ENCODE measurements around the gene GMPR2. TPM values are rescaled to one million over a fixed set of nuclear protein-coding genes. Genes with fewer than 3 reads are reported as not detected.
A peak's percentile ranks its signal among the peaks of the same experiment; 100 is the strongest.

Gene GMPR2
- 10 to 100 TPM; 36.3 to 69.0 (median 47.0) TPM for total RNA-seq

DNA sequence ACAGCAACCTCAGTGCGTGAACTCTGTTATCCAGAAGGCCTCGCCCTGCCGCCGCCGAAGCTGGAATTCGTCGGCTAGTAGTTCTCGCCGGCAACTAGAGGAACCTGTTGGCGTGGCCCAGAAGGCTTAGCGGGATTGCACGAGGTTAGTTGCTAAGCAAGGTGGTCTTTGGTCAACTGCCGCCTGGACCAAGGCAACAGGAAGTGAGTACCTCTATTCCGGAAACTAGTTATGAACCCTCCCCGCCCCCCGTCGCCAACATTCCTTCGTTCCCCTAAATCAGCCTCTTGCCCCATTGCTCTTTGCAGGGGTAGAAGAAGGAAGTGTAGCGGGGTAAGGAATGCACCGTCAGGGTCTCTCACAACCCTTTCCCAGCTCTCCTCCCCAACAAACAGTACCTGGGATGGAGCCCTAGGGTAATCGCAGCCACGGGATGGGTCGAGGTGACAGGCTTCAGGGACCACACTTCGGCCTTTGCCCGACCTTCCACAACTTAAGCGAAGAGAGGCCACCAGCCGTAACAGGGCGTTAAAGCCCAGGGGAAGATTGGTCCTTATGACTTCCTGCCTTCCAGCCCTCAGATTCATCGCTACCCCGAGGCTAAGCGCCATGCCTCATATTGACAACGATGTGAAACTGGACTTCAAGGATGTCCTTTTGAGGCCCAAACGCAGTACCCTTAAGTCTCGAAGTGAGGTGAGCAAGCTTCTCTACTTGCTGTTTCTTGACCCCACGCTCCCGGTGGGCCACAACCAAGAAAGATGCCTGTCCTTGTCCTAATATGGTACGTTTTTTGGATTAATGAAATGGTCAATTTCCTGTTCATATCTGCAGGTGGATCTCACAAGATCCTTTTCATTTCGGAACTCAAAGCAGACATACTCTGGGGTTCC, at the start of gene GMPR2:
Gene GMPR2 (plus strand): TSS at position 285 of the 893 bp plus-strand sequence. CDS start 325 bp downstream, at position 610.
- TF ChIP-seq, protein P1, sequence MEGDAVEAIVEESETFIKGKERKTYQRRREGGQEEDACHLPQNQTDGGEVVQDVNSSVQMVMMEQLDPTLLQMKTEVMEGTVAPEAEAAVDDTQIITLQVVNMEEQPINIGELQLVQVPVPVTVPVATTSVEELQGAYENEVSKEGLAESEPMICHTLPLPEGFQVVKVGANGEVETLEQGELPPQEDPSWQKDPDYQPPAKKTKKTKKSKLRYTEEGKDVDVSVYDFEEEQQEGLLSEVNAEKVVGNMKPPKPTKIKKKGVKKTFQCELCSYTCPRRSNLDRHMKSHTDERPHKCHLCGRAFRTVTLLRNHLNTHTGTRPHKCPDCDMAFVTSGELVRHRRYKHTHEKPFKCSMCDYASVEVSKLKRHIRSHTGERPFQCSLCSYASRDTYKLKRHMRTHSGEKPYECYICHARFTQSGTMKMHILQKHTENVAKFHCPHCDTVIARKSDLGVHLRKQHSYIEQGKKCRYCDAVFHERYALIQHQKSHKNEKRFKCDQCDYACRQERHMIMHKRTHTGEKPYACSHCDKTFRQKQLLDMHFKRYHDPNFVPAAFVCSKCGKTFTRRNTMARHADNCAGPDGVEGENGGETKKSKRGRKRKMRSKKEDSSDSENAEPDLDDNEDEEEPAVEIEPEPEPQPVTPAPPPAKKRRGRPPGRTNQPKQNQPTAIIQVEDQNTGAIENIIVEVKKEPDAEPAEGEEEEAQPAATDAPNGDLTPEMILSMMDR (IDR thresholded peaks at IDR 0.05), result no peak
- peak; percentile 65 for ATAC-seq (ENCODE audit: low FRiP score)
- peak; percentile 58 for DNase-seq (ENCODE audit: low spot score)

DNA sequence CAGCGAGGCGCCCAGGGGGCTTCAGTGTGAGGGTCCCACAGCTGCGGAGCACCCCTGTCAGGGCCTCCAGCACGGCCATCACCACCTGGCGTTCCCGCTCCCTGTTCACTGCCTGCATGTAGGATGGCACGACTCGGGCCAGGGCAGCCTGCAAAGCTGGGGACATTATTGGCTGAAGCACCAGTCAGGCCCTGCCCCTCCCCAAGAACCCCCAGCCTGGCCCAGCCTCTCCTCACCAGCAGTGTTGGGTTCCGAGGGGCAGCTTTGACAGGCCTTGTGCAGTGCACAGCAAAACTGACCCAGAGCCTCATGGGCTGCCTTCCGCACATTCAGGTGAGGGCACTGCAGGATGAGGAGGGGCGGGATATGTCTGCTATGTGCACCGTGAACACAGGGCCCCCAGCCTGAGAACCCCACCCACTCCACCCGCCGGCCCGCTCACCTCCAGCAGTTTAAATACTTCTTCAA, 49.7 kb upstream of the GMPR2 start:
- TF ChIP-seq, protein P1 (IDR thresholded peaks at IDR 0.05), result no peak
- ATAC-seq (ENCODE audit: low FRiP score), result no peak
- no peak for DNase-seq (ENCODE audit: low spot score)

DNA sequence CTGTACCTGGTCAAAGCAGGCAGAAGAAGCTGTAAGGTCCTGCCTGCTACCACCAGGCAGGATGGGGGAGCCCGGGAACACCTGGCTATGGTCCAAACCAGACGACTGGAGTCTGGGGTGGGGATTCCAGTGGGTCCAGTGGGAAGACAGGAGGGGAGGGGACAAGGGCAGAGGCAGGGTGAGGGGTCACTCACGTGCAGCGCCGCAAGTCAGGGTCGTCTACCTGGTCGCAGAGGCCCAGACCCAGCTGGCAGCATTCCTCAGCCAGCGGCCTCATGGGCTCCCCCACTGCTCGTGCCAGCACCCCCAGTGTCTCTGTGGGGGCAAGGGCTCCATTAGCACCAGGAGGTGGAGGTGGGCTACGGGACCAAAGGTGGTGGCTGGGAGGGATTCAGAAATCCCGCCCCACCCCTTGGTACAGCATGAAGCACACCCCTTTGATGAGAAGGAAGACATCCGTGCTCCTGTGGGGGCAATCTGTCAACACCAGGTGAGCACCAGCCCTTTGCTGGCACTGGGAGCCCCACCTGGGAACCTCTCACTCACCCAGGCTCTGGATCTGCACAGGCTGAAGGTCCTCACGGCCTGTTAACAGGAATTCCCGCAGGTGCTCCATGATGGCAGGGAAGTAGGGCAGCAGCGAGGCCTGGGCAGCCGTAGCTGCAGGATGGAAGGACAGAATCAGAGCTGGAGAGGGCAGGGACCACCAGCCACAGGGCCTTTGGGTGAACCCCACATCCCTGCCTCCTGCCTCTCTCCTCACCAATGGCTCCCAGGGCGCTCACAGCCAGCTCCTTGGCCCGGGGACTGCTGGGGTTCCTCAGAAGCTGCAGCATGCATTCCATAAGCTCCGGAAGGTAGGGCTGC, 48.4 kb upstream of the GMPR2 start:
- TF ChIP-seq, protein P1 (IDR thresholded peaks at IDR 0.05), result no peak
- no peak for ATAC-seq (ENCODE audit: low FRiP score)
- DNase-seq (ENCODE audit: low spot score), result no peak

GRCh38 chr14:24185026-24185425, 47.7 kb upstream of the GMPR2 start:
- ATAC-seq (ENCODE audit: low FRiP score), result no peak
- no peak for DNase-seq (ENCODE audit: low spot score)
- TF ChIP-seq, protein P1 (IDR thresholded peaks at IDR 0.05), result no peak

DNA sequence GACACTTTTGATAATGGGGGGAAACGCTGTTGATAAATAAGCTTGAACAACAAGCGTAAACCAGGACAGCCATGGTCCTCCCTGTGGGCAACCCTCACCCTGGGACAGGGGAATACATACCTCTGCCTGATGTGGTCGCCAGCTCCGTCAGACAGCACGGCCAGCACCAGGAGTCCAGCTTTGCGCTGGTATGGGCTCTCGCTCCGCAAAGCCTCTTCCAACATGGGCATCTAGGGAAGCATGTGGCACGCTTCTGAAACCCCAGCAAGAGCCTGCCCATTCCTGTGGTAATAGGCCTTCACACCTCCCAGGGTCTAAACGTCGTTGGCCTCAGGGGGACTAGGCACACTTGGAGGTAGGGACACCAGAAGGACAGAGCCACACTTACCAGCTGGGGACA, 47.0 kb upstream of the GMPR2 start:
- no peak for DNase-seq (ENCODE audit: low spot score)
- no peak for ATAC-seq (ENCODE audit: low FRiP score)
- TF ChIP-seq, protein P1 (IDR thresholded peaks at IDR 0.05), result no peak

DNA sequence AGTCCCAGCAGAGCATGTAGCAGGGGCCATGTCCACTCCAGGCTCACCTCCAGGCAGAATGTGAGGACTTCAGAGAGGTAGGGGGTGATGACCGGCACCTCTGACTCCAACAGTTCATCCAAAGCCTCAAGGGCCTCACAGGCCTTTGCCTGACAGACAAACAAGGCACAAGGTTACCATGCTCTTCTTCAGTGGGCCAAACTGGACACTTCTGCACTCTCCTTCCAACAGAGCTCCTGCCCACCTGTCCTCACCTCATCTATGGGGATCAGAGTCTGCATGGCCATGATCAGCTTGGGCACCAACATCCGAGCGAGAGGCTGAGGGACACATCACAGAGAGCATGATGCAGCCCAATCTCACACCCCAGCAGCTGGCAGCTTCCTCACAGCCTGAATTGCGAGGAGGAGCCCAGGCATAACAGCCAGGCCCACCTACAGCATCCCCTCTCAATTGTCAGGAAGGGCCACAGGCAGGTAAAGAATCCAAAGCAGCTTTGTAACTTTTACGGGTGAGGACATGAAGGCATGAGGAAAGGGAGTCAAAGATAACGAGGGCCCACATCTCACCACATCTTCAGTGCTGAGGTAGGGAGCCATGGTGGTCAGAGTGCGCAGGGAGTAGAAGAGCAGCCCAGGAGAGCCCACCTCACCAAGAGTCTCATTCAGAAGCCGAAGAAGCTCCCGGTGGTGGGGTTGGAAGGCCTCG, 45.7 kb upstream of the GMPR2 start:
- TF ChIP-seq, protein P1 (IDR thresholded peaks at IDR 0.05), result no peak
- DNase-seq (ENCODE audit: low spot score), result no peak
- ATAC-seq (ENCODE audit: low FRiP score), result no peak

Data from omental fat pad (tissue), 4 donors.